H1 (cell line): ENCODE results near the gene PCF11. TPM values are rescaled to one million over a fixed set of nuclear protein-coding genes. Genes with fewer than 3 reads are reported as not detected.

Experiments used
- CTCF ChIA-PET: fragments of 300-600 bp; sonication (Branson Sonifier 250); formaldehyde crosslinking; loops from one replicate; lab custom pipeline; 2021; ENCODE audit not compliant: partially characterized antibody; lab: Charles Lee
- POLR2A ChIA-PET: fragments of 300-600 bp; sonication (Branson Sonifier 250); formaldehyde crosslinking; loops from one replicate; lab custom pipeline; 2021; ENCODE audit warnings: inconsistent platforms; ENCODE audit not compliant: partially characterized antibody; lab: Charles Lee
- DNase-seq, 2 experiments: peaks; one replicate each; pipeline versions ENCODE4 v3.0.0 to v3.0.0-alpha.2; 2010 to 2022; ENCODE audit warnings: low spot score in 2 of 2, low read depth in 1 of 2, mixed read lengths in 1 of 2
- FAIRE-seq: peaks from 2 replicates; lab custom pipeline; 2011; peaks lifted over from hg19 to GRCh38; lab: Jason Lieb, UNC
- H2AFZ ChIP-seq: 2 replicates; pipeline ENCODE4 v1.8.1; 2012; ENCODE audit warnings: low read length, inconsistent platforms
- H2AK5ac ChIP-seq: 2 replicates; pipeline ENCODE4 v1.6.1; 2013; ENCODE audit warnings: low read depth, low read length
- H2BK120ac ChIP-seq: replicated peaks from 2 replicates; pipeline ENCODE3; 2013; ENCODE audit warnings: low read depth, low read length, inconsistent platforms
- H2BK12ac ChIP-seq: 2 replicates; pipeline ENCODE4 v1.6.1; 2013; ENCODE audit warnings: low read depth, low read length
- H2BK15ac ChIP-seq: 2 replicates; pipeline ENCODE4 v1.6.1; 2013; ENCODE audit warnings: low read length
- H2BK20ac ChIP-seq: 2 replicates; pipeline ENCODE4 v1.6.1; 2013; ENCODE audit warnings: low read length
- H2BK5ac ChIP-seq: 2 replicates; pipeline ENCODE4 v1.6.1; 2013; ENCODE audit warnings: low read depth, low read length
- H3K14ac ChIP-seq: 2 replicates; pipeline ENCODE4 v1.6.1; 2013; ENCODE audit warnings: inconsistent platforms; ENCODE audit not compliant: insufficient read length
- H3K18ac ChIP-seq: 2 replicates; pipeline ENCODE4 v1.6.1; 2013; ENCODE audit warnings: low read length; ENCODE audit errors: extremely low read depth
- H3K23ac ChIP-seq: 2 replicates; pipeline ENCODE4 v1.6.1; 2013; ENCODE audit warnings: inconsistent platforms; ENCODE audit not compliant: insufficient read length
- H3K23me2 ChIP-seq: 2 replicates; pipeline ENCODE4 v1.6.1; 2013; ENCODE audit warnings: low read depth, low read length
- H3K27ac ChIP-seq: 2 replicates; pipeline ENCODE4 v1.6.1; 2011; ENCODE audit warnings: low read depth, low read length, inconsistent platforms
- H3K27me3 ChIP-seq, 4 experiments: replicated peaks in 1 of 4; 1 replicate in 1 of 4; 2 replicates in 3 of 4; pipeline versions ENCODE4 v1.6.1 to v1.8.1; 2011 to 2013; ENCODE audit warnings: low read length in 3 of 4, mild to moderate bottlenecking in 3 of 4, inconsistent platforms in 2 of 4, mixed read lengths in 2 of 4, moderate library complexity in 1 of 4; ENCODE audit not compliant: control insufficient read depth in 3 of 4, insufficient read depth in 3 of 4; ENCODE audit errors: extremely low read depth in 1 of 4
- H3K36me3 ChIP-seq, 4 experiments: 2 replicates each; pipeline versions ENCODE4 v1.6.1 to v1.8.1; 2011 to 2013; ENCODE audit warnings: mild to moderate bottlenecking in 4 of 4, low read length in 3 of 4, moderate library complexity in 2 of 4, control low read depth in 1 of 4, inconsistent platforms in 1 of 4; ENCODE audit not compliant: insufficient read depth in 4 of 4, control insufficient read depth in 2 of 4
- H3K4ac ChIP-seq: replicated peaks from 2 replicates; pipeline ENCODE3; 2013; ENCODE audit warnings: low read length, low read depth, mixed read lengths, inconsistent platforms; ENCODE audit not compliant: insufficient read length
- H3K4me1 ChIP-seq, 4 experiments: replicated peaks in 1 of 4; 1 replicate in 1 of 4; 2 replicates in 3 of 4; pipeline versions ENCODE4 v1.6.1 to v1.8.1; 2011 to 2013; ENCODE audit warnings: low read length in 3 of 4, inconsistent platforms in 2 of 4, mixed read lengths in 1 of 4; ENCODE audit not compliant: insufficient read depth in 4 of 4, control insufficient read depth in 3 of 4
- H3K4me2 ChIP-seq, 2 experiments: 2 replicates each; pipeline versions ENCODE4 v1.6.1 to v1.8.1; 2011 to 2013; ENCODE audit warnings: low read depth in 2 of 2, low read length in 2 of 2, control low read depth in 1 of 2, inconsistent platforms in 1 of 2, mild to moderate bottlenecking in 1 of 2; ENCODE audit not compliant: insufficient read depth in 1 of 2
- H3K4me3 ChIP-seq, 4 experiments: fragments of 200-600, 300-600 bp in 1 of 4; sonication (generic), shearing (Covaris generic), sonication (Bioruptor Twin) in 1 of 4; 2 replicates each; pipeline versions ENCODE4 v1.5.1 to v1.8.1; 2011 to 2016; ENCODE audit warnings: low read length in 4 of 4, low read depth in 3 of 4, control low read depth in 2 of 4, inconsistent platforms in 2 of 4, mild to moderate bottlenecking in 2 of 4, mixed read lengths in 1 of 4, moderate library complexity in 1 of 4; ENCODE audit not compliant: insufficient read depth in 2 of 4; ENCODE audit errors: extremely low read depth in 1 of 4
- H3K56ac ChIP-seq: replicated peaks from 2 replicates; pipeline ENCODE3; 2013; ENCODE audit warnings: low read depth, mild to moderate bottlenecking, mixed read lengths, low read length, inconsistent platforms; ENCODE audit not compliant: insufficient read length
- H3K79me1 ChIP-seq: 2 replicates; pipeline ENCODE4 v1.6.1; 2013; ENCODE audit warnings: low read depth, low read length, control low read depth
- H3K79me2 ChIP-seq, 2 experiments: 2 replicates each; pipeline versions ENCODE4 v1.6.1 to v1.8.1; 2012 to 2013; ENCODE audit warnings: low read length in 2 of 2, mild to moderate bottlenecking in 2 of 2, inconsistent platforms in 1 of 2; ENCODE audit not compliant: insufficient read depth in 2 of 2, control insufficient read depth in 1 of 2
- H3K9ac ChIP-seq, 4 experiments: replicated peaks in 1 of 4; 1 replicate in 1 of 4; 2 replicates in 3 of 4; pipeline versions ENCODE4 v1.6.1 to v1.8.1; 2011 to 2013; ENCODE audit warnings: low read depth in 3 of 4, low read length in 3 of 4, control low read depth in 2 of 4, mild to moderate bottlenecking in 2 of 4, moderate library complexity in 2 of 4, inconsistent platforms in 1 of 4; ENCODE audit errors: extremely low read depth in 1 of 4
- H3K9me3 ChIP-seq, 2 experiments: 2 replicates each; pipeline versions ENCODE4 v1.6.1 to v1.8.1; 2012 to 2013; ENCODE audit warnings: mild to moderate bottlenecking in 2 of 2, moderate library complexity in 2 of 2, control low read depth in 1 of 2, inconsistent platforms in 1 of 2, low read depth in 1 of 2, low read length in 1 of 2, mixed read lengths in 1 of 2; ENCODE audit not compliant: insufficient read depth in 2 of 2
- H4K20me1 ChIP-seq, 2 experiments: replicated peaks in 1 of 2; 2 replicates each; pipeline versions ENCODE3 to v1.8.1; 2011 to 2013; ENCODE audit warnings: inconsistent platforms in 2 of 2, low read length in 2 of 2, mild to moderate bottlenecking in 1 of 2; ENCODE audit not compliant: insufficient read depth in 2 of 2, control insufficient read depth in 1 of 2
- H4K5ac ChIP-seq: 2 replicates; pipeline ENCODE4 v1.6.1; 2013; ENCODE audit warnings: low read length, low read depth, mixed read lengths, inconsistent platforms; ENCODE audit not compliant: insufficient read length
- H4K8ac ChIP-seq: 2 replicates; pipeline ENCODE4 v1.8.0; 2013; ENCODE audit warnings: mild to moderate bottlenecking, moderate library complexity, low read length, inconsistent platforms; ENCODE audit not compliant: insufficient read depth; ENCODE audit errors: extremely low read depth
- H4K91ac ChIP-seq: replicated peaks from 2 replicates; pipeline ENCODE3; 2013; ENCODE audit warnings: low read length, mixed read lengths, inconsistent platforms; ENCODE audit not compliant: insufficient read length
- BACH1 ChIP-seq: IDR thresholded peaks from 2 replicates; pipeline ENCODE4 v1.6.1; 2012; ENCODE audit warnings: low read length, improper control_type of control experiment
- BCL11A ChIP-seq, 2 experiments: IDR thresholded peaks; one replicate each; pipeline ENCODE4 v1.6.1; 2011; ENCODE audit warnings: low read depth in 2 of 2, low read length in 2 of 2, mild to moderate bottlenecking in 2 of 2
- CBX5 ChIP-seq: fragments of 300-800, 300-1000 bp; sonication (generic); IDR thresholded peaks from 2 replicates; pipeline ENCODE4 v1.7.1; 2016; ENCODE audit warnings: antibody characterized with exemption, low read length, low read depth
- CBX8 ChIP-seq: fragments of 300-800, 300-1000 bp; sonication (generic); IDR thresholded peaks from 2 replicates; pipeline ENCODE4 v1.7.1; 2016; ENCODE audit warnings: low read depth, low read length, borderline replicate concordance
- GABPA ChIP-seq: IDR thresholded peaks from 2 replicates; pipeline ENCODE4 v1.6.1; 2011; ENCODE audit warnings: mild to moderate bottlenecking, low read length, moderate library complexity, borderline replicate concordance; ENCODE audit not compliant: insufficient read depth
- GTF2F1 ChIP-seq: IDR thresholded peaks from 2 replicates; pipeline ENCODE4 v1.6.1; 2012; ENCODE audit warnings: low read depth, low read length, improper control_type of control experiment, borderline replicate concordance
- MAFK ChIP-seq: IDR thresholded peaks from 2 replicates; pipeline ENCODE4 v1.6.1; 2012; ENCODE audit warnings: low read depth, mild to moderate bottlenecking, improper control_type of control experiment, low read length
- NANOG ChIP-seq: IDR thresholded peaks from 2 replicates; pipeline ENCODE4 v1.6.1; 2011; ENCODE audit warnings: low read length, low read depth, mild to moderate bottlenecking, inconsistent platforms; ENCODE audit not compliant: insufficient read depth, poor library complexity, severe bottlenecking
- POLR2AphosphoS5 ChIP-seq: IDR thresholded peaks from 2 replicates; pipeline ENCODE4 v1.6.1; 2011; ENCODE audit warnings: low read depth, low read length
- POU5F1 ChIP-seq: IDR thresholded peaks from 2 replicates; pipeline ENCODE4 v1.6.1; 2011; ENCODE audit warnings: low read depth, mild to moderate bottlenecking, low read length, moderate library complexity
- SIN3A ChIP-seq, 2 experiments: IDR thresholded peaks in 1 of 2; conservative IDR thresholded peaks in 1 of 2; 2 replicates each; pipeline ENCODE4 v1.6.1; 2011 to 2012; ENCODE audit warnings: low read length in 2 of 2, improper control_type of control experiment in 1 of 2, low read depth in 1 of 2, mild to moderate bottlenecking in 1 of 2
- SRF ChIP-seq: IDR thresholded peaks from 2 replicates; pipeline ENCODE4 v1.6.1; 2011; ENCODE audit warnings: mild to moderate bottlenecking, low read depth, low read length, moderate library complexity
- TAF7 ChIP-seq: optimal IDR thresholded peaks from 2 replicates; pipeline ENCODE3; 2011; ENCODE audit warnings: low read depth, mild to moderate bottlenecking, inconsistent platforms, low read length, moderate library complexity, borderline replicate concordance
- WGBS, 2 experiments: shearing (Covaris generic) in 1 of 2; methylation state at CpG; one replicate each; pipeline versions ENCODE4 v1.1.6 to v1.1.7; 2013 to 2015; ENCODE audit warnings: low lambda C conversion rate in 2 of 2, mixed read lengths in 2 of 2, inconsistent platforms in 1 of 2, low coverage in 1 of 2, missing lambda C conversion rate in 1 of 2; ENCODE audit not compliant: insufficient replicate concordance in 2 of 2, insufficient coverage in 1 of 2, insufficient read length in 1 of 2; ENCODE audit errors: extremely low coverage in 1 of 2, missing lambda C conversion rate in 1 of 2; 5-methylcytosine and 5-hydroxymethylcytosine counted together
- polyA plus RNA-seq, 7 experiments: library from polyadenylated mRNA; depleted of rRNA in 3 of 7; stranded (reverse) in 5 of 7; unstranded in 2 of 7; fragments of >200 nt in 5 of 7; fragments of 200-250 nt in 2 of 7; gene quantifications; 1 replicate in 5 of 7; 2 replicates in 1 of 7; 4 replicates in 1 of 7; pipeline versions ENCODE4 v1.2.1 to v1.2.3, GENCODE V29; 2011 to 2013; ENCODE audit warnings: missing spikeins in 2 of 7, mixed read lengths in 2 of 7
- total RNA-seq: library from RNA; stranded (reverse); fragmentation: NEBNext Ultra II Directional; extraction: Animal tissue kit (Norgen Biotek cat#: 25700); gene quantifications from 2 replicates; pipeline ENCODE4 v1.2.1, GENCODE V29; 2021

PCF11 gene
- total and polyA plus RNA-seq, 2 of the 8 experiments (the other 6 are each of a cell fraction or from before 2014, with no cell fraction given) = 25.1 to 47.7 TPM

- no peak for FAIRE-seq
- POLR2A ChIA-PET = no interaction called here
Observed at GRCh38 chr11:83220260-83220659, 63.3 kb downstream of the PCF11 start.

More at GRCh38 chr11:83220260-83220659, 63.3 kb downstream of the PCF11 start:
- no peak overlapping the region for H3K18ac ChIP-seq
- H2BK20ac ChIP-seq = no peak overlapping the region
- no peak overlapping the region for H3K4ac ChIP-seq
- no peaks in the 10 kb centered on the region for H3K4me1 ChIP-seq
- DNase-seq = no peak
- no peaks in the 10 kb centered on the region for H3K79me1 ChIP-seq
- no peaks in the 10 kb centered on the region for H3K36me3 ChIP-seq
- H3K9ac ChIP-seq = no peak overlapping the region
- 85% methylated on average over 10 of the region's 10 CpGs; no CpG with 5 or more reads in 1 of the 2 experiments for WGBS, 2 experiments
- peaks cover 0 to 2% of the 10 kb centered on the region in 2 experiments for H4K20me1 ChIP-seq
- no peak overlapping the region for H2BK12ac ChIP-seq
- no peak overlapping the region for H3K56ac ChIP-seq
- TF ChIP-seq NANOG = no peak
- no peak for TF ChIP-seq TAF7
- TF ChIP-seq GTF2F1 = no peak
- TF ChIP-seq BCL11A (IDR thresholded peaks at IDR 0.05; ENCODE audit: low read depth in 2 of 2, low read length in 2 of 2) = no peak
- TF ChIP-seq SIN3A (conservative IDR thresholded peaks at IDR 0.05 in 1 of 2, IDR thresholded peaks at IDR 0.05 in 1 of 2; ENCODE audit: low read depth in 1 of 2, low read length in 2 of 2) = no peak
- TF ChIP-seq CBX8 = no peak
- no peak for TF ChIP-seq SRF
- no peak for TF ChIP-seq POLR2AphosphoS5
- TF ChIP-seq MAFK = no peak
- no peak for TF ChIP-seq BACH1
- TF ChIP-seq POU5F1 = no peak
- TF ChIP-seq GABPA = no peak
- TF ChIP-seq CBX5 = no peak
- H3K27me3 ChIP-seq = no peaks in the 10 kb centered on the region
- no peak overlapping the region for H3K23ac ChIP-seq
- no peak overlapping the region for H3K4me3 ChIP-seq
- H4K8ac ChIP-seq = no peak overlapping the region
- no peak overlapping the region for H3K4me2 ChIP-seq
- H2BK15ac ChIP-seq = no peak overlapping the region
- no peak overlapping the region for H3K14ac ChIP-seq
- CTCF ChIA-PET = interaction anchor here (0.7 to 6.0 kb wide), 9 partner anchors 10 to 616 kb away, joined by 3 to 32 read pairs (median 4); no protein-coding TSS in a partner anchor
- no peak overlapping the region for H3K27ac ChIP-seq
- no peak overlapping the region for H4K91ac ChIP-seq
- no peak overlapping the region for H2AFZ ChIP-seq
- no peak overlapping the region for H2AK5ac ChIP-seq
- H2BK5ac ChIP-seq = no peak overlapping the region
- no peaks in the 10 kb centered on the region for H3K9me3 ChIP-seq
- H3K23me2 ChIP-seq = no peaks in the 10 kb centered on the region
- no peaks in the 10 kb centered on the region for H3K79me2 ChIP-seq
- H4K5ac ChIP-seq = no peak overlapping the region
- no peak overlapping the region for H2BK120ac ChIP-seq
